CD4-positive, alpha-beta memory T cell (primary cell): Measurements from ENCODE around the gene SPIB. TPM values are rescaled to one million over a fixed set of nuclear protein-coding genes. Genes with fewer than 3 reads are reported as not detected.

Experiments
- CTCF ChIA-PET: fragments of 350-600 bp; sonication (Branson Sonifier 250); formaldehyde crosslinking; loops from one replicate; lab custom pipeline; 2021; ENCODE audit warnings: inconsistent platforms; ENCODE audit not compliant: partially characterized antibody; lab: Charles Lee
- POLR2A ChIA-PET: fragments of 350-600 bp; sonication (Branson Sonifier 250); formaldehyde crosslinking; loops from one replicate; lab custom pipeline; 2021; ENCODE audit not compliant: partially characterized antibody; lab: Charles Lee
- DNase-seq, 5 donors: peaks; one replicate each; pipeline versions ENCODE4 v3.0.0 to v3.0.0-alpha.2; 2020 to 2022; ENCODE audit warnings: mixed read lengths in 1 of 5
- H3K27ac ChIP-seq: one replicate; pipeline ENCODE4 v1.7.0; 2013; ENCODE audit warnings: low read depth, low read length
- H3K27me3 ChIP-seq: 2 replicates; pipeline ENCODE4 v1.7.0; 2013; ENCODE audit warnings: mild to moderate bottlenecking, low read length, moderate library complexity; ENCODE audit not compliant: insufficient read depth
- H3K36me3 ChIP-seq: 2 replicates; pipeline ENCODE4 v1.7.0; 2013; ENCODE audit warnings: mild to moderate bottlenecking, low read length, moderate library complexity; ENCODE audit not compliant: insufficient read depth
- H3K4me1 ChIP-seq: 2 replicates; pipeline ENCODE4 v1.7.0; 2013; ENCODE audit warnings: mild to moderate bottlenecking, low read length, moderate library complexity; ENCODE audit not compliant: insufficient read depth
- H3K4me3 ChIP-seq, 2 donors: one replicate each; pipeline ENCODE4 v1.7.0; 2013; ENCODE audit warnings: low read length in 2 of 2, mild to moderate bottlenecking in 1 of 2
- H3K9me3 ChIP-seq, 2 donors: one replicate each; pipeline ENCODE4 v1.7.0; 2013; ENCODE audit warnings: low read length in 2 of 2, control low read depth in 1 of 2; ENCODE audit not compliant: control insufficient read depth in 1 of 2
- H3K27ac Mint-ChIP-seq, 7 donors: one replicate each; pipeline ENCODE4 v1.8.0; 2020 to 2021; ENCODE audit warnings: mixed read lengths in 7 of 7, mild to moderate bottlenecking in 6 of 7, inconsistent platforms in 3 of 7, moderate library complexity in 3 of 7
- H3K27me3 Mint-ChIP-seq, 2 donors: one replicate each; pipeline ENCODE4 v1.8.0; 2020 to 2021; ENCODE audit warnings: mixed read lengths in 2 of 2
- H3K36me3 Mint-ChIP-seq, 2 donors: one replicate each; pipeline ENCODE4 v1.8.0; 2020 to 2021; ENCODE audit warnings: mixed read lengths in 2 of 2, inconsistent platforms in 1 of 2, mild to moderate bottlenecking in 1 of 2
- H3K4me1 Mint-ChIP-seq, 4 donors: one replicate each; pipeline ENCODE4 v1.8.0; 2020 to 2021; ENCODE audit warnings: mixed read lengths in 4 of 4, mild to moderate bottlenecking in 1 of 4
- H3K4me3 Mint-ChIP-seq, 8 donors: one replicate each; pipeline ENCODE4 v1.8.0; 2020 to 2021; ENCODE audit warnings: mixed read lengths in 8 of 8, mild to moderate bottlenecking in 7 of 8, moderate library complexity in 6 of 8, inconsistent platforms in 3 of 8
- H3K9me3 Mint-ChIP-seq, 8 donors: one replicate each; pipeline ENCODE4 v1.8.0; 2020 to 2021; ENCODE audit warnings: mixed read lengths in 8 of 8, mild to moderate bottlenecking in 5 of 8, inconsistent platforms in 3 of 8, moderate library complexity in 1 of 8
- intact Hi-C: fragments of 100-400 bp; cut with micrococcal nuclease; formaldehyde crosslinking; loops from one replicate; pipeline ENCODE4 v1.15.1; 2023
- polyA plus RNA-seq, 2 donors: library from polyadenylated mRNA; unstranded; fragments of 300-500 nt; fragmentation: Illumina TruSeq; gene quantifications; one replicate each; pipeline ENCODE4 v1.2.3, GENCODE V29; 2021
- total RNA-seq, 2 experiments: library from RNA; stranded (reverse); gene quantifications; one replicate each; pipeline ENCODE4 v1.2.3, GENCODE V29; 2021

The SPIB gene
- total and polyA plus RNA-seq, 4 experiments from 2014 or later: 1.9 TPM; not detected in 3

- intact Hi-C loops: no loop called here
- ChIA-PET CTCF (no interaction called here), POLR2A (no interaction called here)
Measured at GRCh38 chr19:50457300-50457699, 38.6 kb downstream of the SPIB start.

GRCh38 chr19:50458396-50459066 is 39.8 kb downstream of the SPIB start:
- Histone ChIP-seq H3K9me3 (no peaks in the 10 kb centered on the region), H3K27me3 (peaks cover 2% of the 10 kb centered on the region), H3K4me3 (no peak overlapping the region), H3K4me1 (no peaks in the 10 kb centered on the region), H3K36me3 (no peaks in the 10 kb centered on the region), H3K27ac (no peak overlapping the region)
- no peak for DNase-seq
- H3K4me3 Mint-ChIP-seq: no peak overlapping the region
- CTCF ChIA-PET: no interaction called here
- H3K27me3 Mint-ChIP-seq: peaks cover 10 to 26% of the 10 kb centered on the region in 2 donors
- peaks cover 3 to 6% (median 4%) of the 10 kb centered on the region in 4 donors for H3K4me1 Mint-ChIP-seq
- H3K36me3 Mint-ChIP-seq: no peaks in the 10 kb centered on the region
- POLR2A ChIA-PET: no interaction called here
- intact Hi-C loops: no loop called here
- no peak overlapping the region for H3K27ac Mint-ChIP-seq
- no peaks in the 10 kb centered on the region for H3K9me3 Mint-ChIP-seq

More at GRCh38 chr19:50457300-50457699, 38.6 kb downstream of the SPIB start:
- DNase-seq: no peak
- H3K27ac ChIP-seq: no peak overlapping the region
- Mint-ChIP-seq H3K4me3 (no peak overlapping the region), H3K4me1 (peaks cover 3 to 6% (median 4%) of the 10 kb centered on the region in 4 donors), H3K27ac (no peak overlapping the region), H3K27me3 (peaks cover 10 to 24% of the 10 kb centered on the region in 2 donors), H3K9me3 (no peaks in the 10 kb centered on the region), H3K36me3 (no peaks in the 10 kb centered on the region)
- H3K4me3 ChIP-seq: no peak overlapping the region
- no peaks in the 10 kb centered on the region for H3K9me3 ChIP-seq
- peaks cover 2% of the 10 kb centered on the region for H3K27me3 ChIP-seq
- no peaks in the 10 kb centered on the region for H3K36me3 ChIP-seq
- no peaks in the 10 kb centered on the region for H3K4me1 ChIP-seq

- peaks cover 2% of the 10 kb centered on the region for H3K27me3 ChIP-seq
- H3K4me1 ChIP-seq: no peaks in the 10 kb centered on the region
- DNase-seq: no peak
- H3K36me3 Mint-ChIP-seq: no peaks in the 10 kb centered on the region
- ChIA-PET CTCF (no interaction called here), POLR2A (no interaction called here)
- no peaks in the 10 kb centered on the region for H3K36me3 ChIP-seq
- H3K27ac Mint-ChIP-seq: no peak overlapping the region
- H3K4me1 Mint-ChIP-seq: peaks cover 3 to 6% (median 4%) of the 10 kb centered on the region in 4 donors
- no peak overlapping the region for H3K4me3 Mint-ChIP-seq
- H3K27ac ChIP-seq: no peak overlapping the region
- H3K4me3 ChIP-seq: no peak overlapping the region
- no peaks in the 10 kb centered on the region for H3K9me3 Mint-ChIP-seq
- peaks cover 10 to 26% of the 10 kb centered on the region in 2 donors for H3K27me3 Mint-ChIP-seq
- no peaks in the 10 kb centered on the region for H3K9me3 ChIP-seq
- intact Hi-C loops: no loop called here
Measured at GRCh38 chr19:50459067-50459456, 40.3 kb downstream of the SPIB start.

- H3K36me3 Mint-ChIP-seq: no peaks in the 10 kb centered on the region
- Histone ChIP-seq H3K27me3 (peaks cover 2% of the 10 kb centered on the region), H3K9me3 (no peaks in the 10 kb centered on the region), H3K27ac (no peak overlapping the region), H3K4me3 (no peak overlapping the region), H3K4me1 (no peaks in the 10 kb centered on the region), H3K36me3 (no peaks in the 10 kb centered on the region)
- peaks cover 10 to 26% of the 10 kb centered on the region in 2 donors for H3K27me3 Mint-ChIP-seq
- DNase-seq: no peak
- no peak overlapping the region for H3K27ac Mint-ChIP-seq
- H3K9me3 Mint-ChIP-seq: no peaks in the 10 kb centered on the region
- ChIA-PET CTCF (interaction anchor here (1.5 to 1.6 kb wide), 2 partner anchors 14 to 19 kb away, joined by 5 to 7 read pairs; no protein-coding TSS in a partner anchor), POLR2A (interaction anchor here (1.0 kb wide), 1 partner anchor 91 kb away, joined by 3 read pairs; no protein-coding TSS in a partner anchor)
- intact Hi-C loops: no loop called here
- H3K4me1 Mint-ChIP-seq: peaks cover 3 to 6% (median 4%) of the 10 kb centered on the region in 4 donors
- H3K4me3 Mint-ChIP-seq: no peak overlapping the region
Measured at GRCh38 chr19:50459638-50460037, 40.9 kb downstream of the SPIB start.

- Mint-ChIP-seq H3K4me1 (peaks cover 3 to 6% (median 4%) of the 10 kb centered on the region in 4 donors), H3K9me3 (no peaks in the 10 kb centered on the region), H3K4me3 (no peak overlapping the region), H3K27me3 (peaks cover 7 to 25% of the 10 kb centered on the region in 2 donors), H3K36me3 (no peaks in the 10 kb centered on the region), H3K27ac (no peak overlapping the region)
- Histone ChIP-seq H3K4me3 (no peak overlapping the region), H3K9me3 (no peaks in the 10 kb centered on the region), H3K27me3 (peaks cover 2% of the 10 kb centered on the region), H3K27ac (no peak overlapping the region), H3K4me1 (no peaks in the 10 kb centered on the region), H3K36me3 (no peaks in the 10 kb centered on the region)
- DNase-seq: no peak
- ChIA-PET POLR2A (interaction anchor here (1.0 to 1.9 kb wide), 2 partner anchors 92 to 103 kb away, joined by 3 to 9 read pairs; no protein-coding TSS in a partner anchor), CTCF (interaction anchor here (0.6 to 1.9 kb wide), 10 partner anchors 14 to 103 kb away, joined by 3 to 19 read pairs (median 5); partner anchors contain the start of gene NAPSA)
- intact Hi-C loops: no loop called here
Measured at GRCh38 chr19:50460161-50460765, 41.5 kb downstream of the SPIB start.

GRCh38 chr19:50461066-50461875 is 42.5 kb downstream of the SPIB start:
- Histone ChIP-seq H3K4me1 (no peaks in the 10 kb centered on the region), H3K4me3 (no peak overlapping the region), H3K9me3 (no peaks in the 10 kb centered on the region), H3K27ac (no peak overlapping the region), H3K36me3 (no peaks in the 10 kb centered on the region), H3K27me3 (peaks cover 2% of the 10 kb centered on the region)
- Mint-ChIP-seq H3K36me3 (no peaks in the 10 kb centered on the region), H3K27me3 (peaks cover 5 to 18% of the 10 kb centered on the region in 2 donors), H3K27ac (peak overlapping the region in 1 of 7 donors; percentile 63), H3K9me3 (no peaks in the 10 kb centered on the region), H3K4me1 (peaks cover 3 to 6% (median 4%) of the 10 kb centered on the region in 4 donors), H3K4me3 (no peak overlapping the region)
- intact Hi-C loops: loop anchor here (1.0 kb wide), 2 partner anchors 93 to 104 kb away; no protein-coding TSS in a partner anchor
- peak in 4 of 5 donors; percentile 37 to 51 (median 46) for DNase-seq
- CTCF ChIA-PET: interaction anchor here (0.7 to 1.9 kb wide), 11 partner anchors 13 to 104 kb away, joined by 3 to 19 read pairs (median 5); partner anchors contain the start of gene NAPSA
- POLR2A ChIA-PET: interaction anchor here (1.9 kb wide), 1 partner anchor 104 kb away, joined by 9 read pairs; no protein-coding TSS in a partner anchor
